GM12878 (cell line): Measurements from ENCODE around the gene TMEM132D. TPM values are rescaled to one million over a fixed set of nuclear protein-coding genes. Genes with fewer than 3 reads are reported as not detected.

ENCODE experiments used
- ATAC-seq: fragments of 200-7000 bp; cut with Tn5 transposase; 3 replicates; pipeline ENCODE4 v1.9.1; 2020; ENCODE audit warnings: mild to moderate bottlenecking, moderate library complexity
- BruUV-seq: library from RNA; stranded (reverse); fragments of 400-500 nt; replicated peaks from 2 replicates; lab custom pipeline; 2021; lab: Mats Ljungman, UMichigan
- CTCF ChIA-PET: fragments of 300-600 bp; sonication (Branson Sonifier 250); formaldehyde crosslinking; extraction: SDS; loops from one replicate; lab custom pipeline; 2021; ENCODE audit warnings: inconsistent platforms; lab: Yijun Ruan, JAX
- POLR2A ChIA-PET: fragments of 350-600 bp; formaldehyde crosslinking; extraction: SDS; loops from one replicate; lab custom pipeline; 2021; ENCODE audit warnings: inconsistent platforms; lab: Charles Lee
- RAD21 ChIA-PET: fragments of 300-600 bp; sonication (Branson Sonifier 250); formaldehyde crosslinking; loops from one replicate; lab custom pipeline; 2023; ENCODE audit warnings: antibody characterized with exemption; ENCODE audit not compliant: unreplicated experiment; lab: Charles Lee
- SMC1A ChIA-PET: fragments of 300-600 bp; sonication (Branson Sonifier 250); formaldehyde crosslinking; loops from one replicate; lab custom pipeline; 2023; ENCODE audit not compliant: unreplicated experiment, uncharacterized antibody; lab: Charles Lee
- DNase-seq: peaks from one replicate; pipeline ENCODE4 v3.0.0-alpha.2; 2011; ENCODE audit warnings: low read depth, low spot score
- FAIRE-seq: peaks from 3 replicates; lab custom pipeline; 2011; peaks lifted over from hg19 to GRCh38; lab: Jason Lieb, UNC
- H2AFZ ChIP-seq: 2 replicates; pipeline ENCODE4 v1.6.0; 2011; ENCODE audit warnings: low read depth, low read length, control low read depth; ENCODE audit not compliant: control insufficient read depth
- H3K27ac ChIP-seq: 2 replicates; pipeline ENCODE4 v1.5.1; 2011; ENCODE audit warnings: control low read depth; ENCODE audit not compliant: control insufficient read depth, insufficient read depth
- H3K27me3 ChIP-seq, 2 experiments: replicated peaks in 1 of 2; 2 replicates each; pipeline versions ENCODE4 v1.6.0 to v1.6.1; 2011; ENCODE audit warnings: low read length in 1 of 2; ENCODE audit not compliant: control insufficient read depth in 2 of 2, insufficient read depth in 2 of 2
- H3K36me3 ChIP-seq, 2 experiments: 2 replicates each; pipeline ENCODE4 v1.5.1; 2011; ENCODE audit warnings: low read length in 1 of 2; ENCODE audit not compliant: control insufficient read depth in 2 of 2, insufficient read depth in 2 of 2
- H3K4me1 ChIP-seq: 2 replicates; pipeline ENCODE4 v1.6.1; 2011; ENCODE audit warnings: mild to moderate bottlenecking, low read length, moderate library complexity, mixed read lengths; ENCODE audit not compliant: control insufficient read depth, insufficient read depth
- H3K4me2 ChIP-seq: 2 replicates; pipeline ENCODE4 v1.6.0; 2011; ENCODE audit warnings: control low read depth; ENCODE audit not compliant: control insufficient read depth, insufficient read depth
- H3K4me3 ChIP-seq: fragments of 200-600 bp; sonication (generic); 2 replicates; pipeline ENCODE4 v1.5.1; 2016
- H3K79me2 ChIP-seq: 2 replicates; pipeline ENCODE4 v1.6.0; 2011; ENCODE audit warnings: low read length; ENCODE audit not compliant: control insufficient read depth, insufficient read depth
- H3K9ac ChIP-seq: 2 replicates; pipeline ENCODE4 v1.8.0; 2011; ENCODE audit warnings: low read length, control low read depth, mixed read lengths; ENCODE audit not compliant: control insufficient read depth, insufficient read depth
- H3K9me3 ChIP-seq: replicated peaks from 3 replicates; pipeline ENCODE4 v1.5.1; 2011; ENCODE audit warnings: mild to moderate bottlenecking, low read length; ENCODE audit not compliant: control insufficient read depth, insufficient read depth
- H4K20me1 ChIP-seq: 2 replicates; pipeline ENCODE4 v1.6.0; 2011; ENCODE audit not compliant: control insufficient read depth, insufficient read depth
- BACH1 ChIP-seq: fragments of 450-650 bp; IDR thresholded peaks from 2 replicates; pipeline ENCODE4 v1.6.1; 2017; ENCODE audit warnings: mild to moderate bottlenecking, borderline replicate concordance
- CHD1 ChIP-seq: IDR thresholded peaks from 2 replicates; pipeline ENCODE4 v1.6.1; 2012; ENCODE audit warnings: low read depth, low read length, improper control_type of control experiment
- FOS ChIP-seq: IDR thresholded peaks from 3 replicates; pipeline ENCODE4 v1.6.1; 2011; ENCODE audit warnings: borderline replicate concordance; ENCODE audit not compliant: insufficient read length; ENCODE audit errors: extremely low read depth
- NFIC ChIP-seq: IDR thresholded peaks from 2 replicates; pipeline ENCODE4 v1.6.1; 2012; ENCODE audit warnings: low read depth, mild to moderate bottlenecking, inconsistent platforms, low read length, moderate library complexity
- YBX1 ChIP-seq: fragments of 450-650 bp; IDR thresholded peaks from 2 replicates; pipeline ENCODE4 v1.6.1; 2016; ENCODE audit warnings: antibody characterized with exemption
- ZNF207 ChIP-seq: fragments of 450-650 bp; IDR thresholded peaks from 2 replicates; pipeline ENCODE4 v1.6.1; 2014; ENCODE audit warnings: antibody characterized with exemption, mild to moderate bottlenecking, borderline replicate concordance
- ZNF24 ChIP-seq: fragments of 450-650 bp; IDR thresholded peaks from 2 replicates; pipeline ENCODE4 v1.6.1; 2017; ENCODE audit warnings: antibody characterized with exemption, mild to moderate bottlenecking
- ZNF274 ChIP-seq: IDR thresholded peaks from one replicate; pipeline ENCODE4 v1.8.0; 2011; ENCODE audit not compliant: insufficient read length, insufficient read depth
- ZZZ3 ChIP-seq: IDR thresholded peaks from 2 replicates; pipeline ENCODE4 v1.6.1; 2011; ENCODE audit warnings: low read depth; ENCODE audit not compliant: control insufficient read depth, insufficient read length
- WGBS: methylation state at CpG from one replicate; pipeline ENCODE4 v1.1.6; 2016; ENCODE audit warnings: low lambda C conversion rate; ENCODE audit not compliant: insufficient replicate concordance, insufficient coverage; ENCODE audit errors: missing lambda C conversion rate; 5-methylcytosine and 5-hydroxymethylcytosine counted together
- in situ Hi-C: fragments of 300-500 bp; cut with MboI; formaldehyde crosslinking; loops from 9 replicates; pipeline ENCODE4 v1.14.3; 2018; ENCODE audit warnings: mixed read lengths
- intact Hi-C: fragments of 100-400 bp; cut with micrococcal nuclease; formaldehyde crosslinking; loops from one replicate; pipeline ENCODE4 v1.14.2; 2022; ENCODE audit not compliant: unreplicated experiment
- polyA plus RNA-seq, 11 experiments: library from polyadenylated mRNA; depleted of rRNA in 4 of 11; unstranded in 6 of 11; stranded (reverse) in 5 of 11; fragments of >200 nt; fragmentation: Nextera tagmentation in 4 of 11; fragmentation: Illumina TruSeq in 1 of 11; extraction: Ambion mirVana in 4 of 11; extraction: Trizol in 1 of 11; gene quantifications; 1 replicate in 1 of 11; 2 replicates in 10 of 11; pipeline versions ENCODE4 v1.2.1 to v1.2.3, GENCODE V29; 2011 to 2016; ENCODE audit warnings: inconsistent platforms in 2 of 11, missing spikeins in 2 of 11, low read depth in 1 of 11
- total RNA-seq, 4 experiments: library from RNA; depleted of rRNA in 3 of 4; stranded (reverse); fragments of >200 nt in 3 of 4; fragmentation: Illumina TruSeq in 1 of 4; extraction: Trizol in 1 of 4; gene quantifications; 2 replicates each; pipeline versions ENCODE4 v1.2.1 to v1.2.3, GENCODE V29; 2013 to 2021
- TF ChIP-seq, protein P1 (sequence below): fragments of 450-650 bp; formaldehyde crosslinking; IDR thresholded peaks from 2 replicates; pipeline ENCODE4 v1.5.0; 2022; ENCODE audit warnings: mild to moderate bottlenecking, missing genetic modification characterization
- TF ChIP-seq, protein P2 (sequence below): IDR thresholded peaks from 2 replicates; pipeline ENCODE4 v1.6.1; 2011; ENCODE audit warnings: low read depth, low read length, improper control_type of control experiment, borderline replicate concordance

TMEM132D gene
- total and polyA plus RNA-seq, 10 of the 15 experiments (the other 5 are each of a cell fraction or from before 2014, with no cell fraction given) = under 0.01 to 0.12 (median 0.02) TPM; not detected in 3

DNA sequence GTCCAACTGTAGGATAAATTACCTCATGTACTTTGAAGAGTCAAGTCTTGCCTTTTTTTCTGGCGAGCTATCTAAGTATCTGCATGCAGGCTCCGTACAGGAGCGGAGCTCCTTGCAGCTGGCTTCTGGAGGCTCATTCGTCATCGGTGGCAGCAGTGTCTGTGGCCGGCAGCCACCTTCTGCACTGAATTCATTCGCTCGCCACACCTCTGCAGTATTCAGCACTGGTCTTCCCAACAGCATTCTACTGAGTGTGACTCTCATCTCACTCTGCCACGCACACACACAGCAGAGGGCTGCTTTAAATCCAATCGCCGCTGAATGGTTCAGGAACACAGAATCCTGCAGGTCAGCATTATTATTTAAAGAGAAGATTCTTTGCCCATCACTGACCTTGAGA, 850.6 kb downstream of the TMEM132D start:
- H3K4me1 ChIP-seq = no peaks in the 10 kb centered on the region
- SMC1A ChIA-PET = no interaction called here
- WGBS = 32% methylated on average over 11 of the region's 11 CpGs

More for the DNA sequence above, 850.6 kb downstream of the TMEM132D start:
- Histone ChIP-seq H3K79me2 (no peaks in the 10 kb centered on the region), H3K9ac (no peak overlapping the region), H3K4me2 (no peak overlapping the region), H3K4me3 (no peak overlapping the region), H2AFZ (no peak overlapping the region), H3K27me3 (no peaks in the 10 kb centered on the region), H3K36me3 (no peaks in the 10 kb centered on the region), H4K20me1 (no peaks in the 10 kb centered on the region), H3K9me3 (no peaks in the 10 kb centered on the region), H3K27ac (no peak overlapping the region)
- DNase-seq (no peak), FAIRE-seq (no peak), ATAC-seq (no peak)
- intact Hi-C loops (no loop called here), in situ Hi-C loops (no loop called here)
- ChIA-PET RAD21 (no interaction called here), POLR2A (interaction anchor here (0.5 kb wide), 1 partner anchor 154 kb away, joined by 4 read pairs; no protein-coding TSS in a partner anchor), CTCF (no interaction called here)
- TF ChIP-seq, protein P1, sequence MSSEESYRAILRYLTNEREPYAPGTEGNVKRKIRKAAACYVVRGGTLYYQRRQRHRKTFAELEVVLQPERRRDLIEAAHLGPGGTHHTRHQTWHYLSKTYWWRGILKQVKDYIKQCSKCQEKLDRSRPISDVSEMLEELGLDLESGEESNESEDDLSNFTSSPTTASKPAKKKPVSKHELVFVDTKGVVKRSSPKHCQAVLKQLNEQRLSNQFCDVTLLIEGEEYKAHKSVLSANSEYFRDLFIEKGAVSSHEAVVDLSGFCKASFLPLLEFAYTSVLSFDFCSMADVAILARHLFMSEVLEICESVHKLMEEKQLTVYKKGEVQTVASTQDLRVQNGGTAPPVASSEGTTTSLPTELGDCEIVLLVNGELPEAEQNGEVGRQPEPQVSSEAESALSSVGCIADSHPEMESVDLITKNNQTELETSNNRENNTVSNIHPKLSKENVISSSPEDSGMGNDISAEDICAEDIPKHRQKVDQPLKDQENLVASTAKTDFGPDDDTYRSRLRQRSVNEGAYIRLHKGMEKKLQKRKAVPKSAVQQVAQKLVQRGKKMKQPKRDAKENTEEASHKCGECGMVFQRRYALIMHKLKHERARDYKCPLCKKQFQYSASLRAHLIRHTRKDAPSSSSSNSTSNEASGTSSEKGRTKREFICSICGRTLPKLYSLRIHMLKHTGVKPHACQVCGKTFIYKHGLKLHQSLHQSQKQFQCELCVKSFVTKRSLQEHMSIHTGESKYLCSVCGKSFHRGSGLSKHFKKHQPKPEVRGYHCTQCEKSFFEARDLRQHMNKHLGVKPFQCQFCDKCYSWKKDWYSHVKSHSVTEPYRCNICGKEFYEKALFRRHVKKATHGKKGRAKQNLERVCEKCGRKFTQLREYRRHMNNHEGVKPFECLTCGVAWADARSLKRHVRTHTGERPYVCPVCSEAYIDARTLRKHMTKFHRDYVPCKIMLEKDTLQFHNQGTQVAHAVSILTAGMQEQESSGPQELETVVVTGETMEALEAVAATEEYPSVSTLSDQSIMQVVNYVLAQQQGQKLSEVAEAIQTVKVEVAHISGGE (CRISPR knock-in tag) = no peak
- TF ChIP-seq CHD1 (no peak), ZNF274 (no peak), ZZZ3 (no peak), ZNF207 (no peak), ZNF24 (no peak), FOS (no peak), NFIC (no peak), YBX1 (no peak), BACH1 (no peak)
- TF ChIP-seq, protein P2, sequence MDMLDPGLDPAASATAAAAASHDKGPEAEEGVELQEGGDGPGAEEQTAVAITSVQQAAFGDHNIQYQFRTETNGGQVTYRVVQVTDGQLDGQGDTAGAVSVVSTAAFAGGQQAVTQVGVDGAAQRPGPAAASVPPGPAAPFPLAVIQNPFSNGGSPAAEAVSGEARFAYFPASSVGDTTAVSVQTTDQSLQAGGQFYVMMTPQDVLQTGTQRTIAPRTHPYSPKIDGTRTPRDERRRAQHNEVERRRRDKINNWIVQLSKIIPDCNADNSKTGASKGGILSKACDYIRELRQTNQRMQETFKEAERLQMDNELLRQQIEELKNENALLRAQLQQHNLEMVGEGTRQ = no peak
- no TSS peak for BruUV-seq
